IMR-90 (cell line): ENCODE measurements around the gene ADGRG4. TPM values are rescaled to one million over a fixed set of nuclear protein-coding genes. Genes with fewer than 3 reads are reported as not detected.

Experiments
- ATAC-seq: fragments of 200-7000 bp; cut with Tn5 transposase; 2 replicates; pipeline ENCODE4 v1.9.1; 2020; ENCODE audit warnings: low read depth, mild to moderate bottlenecking, moderate library complexity
- BruUV-seq: library from RNA; stranded (reverse); fragments of 400-500 nt; replicated peaks from 2 replicates; lab custom pipeline; 2021; lab: Mats Ljungman, UMichigan
- CTCF ChIA-PET: fragments of 300-600 bp; formaldehyde crosslinking; extraction: SDS; loops from one replicate; lab custom pipeline; 2021; ENCODE audit warnings: antibody characterized with exemption; lab: Yijun Ruan, JAX
- POLR2A ChIA-PET: fragments of 300-600 bp; sonication (Branson Sonifier 250); formaldehyde crosslinking; loops from one replicate; lab custom pipeline; 2022; ENCODE audit warnings: antibody characterized with exemption; ENCODE audit not compliant: unreplicated experiment; lab: Charles Lee
- DNase-seq: peaks from one replicate; pipeline ENCODE4 v3.0.0; 2013
- H2AFZ ChIP-seq: replicated peaks from 2 replicates; pipeline ENCODE3; 2013; ENCODE audit warnings: low read length, mild to moderate bottlenecking; ENCODE audit not compliant: poor library complexity
- H2AK5ac ChIP-seq: 2 replicates; pipeline ENCODE4 v1.6.1; 2013; ENCODE audit warnings: low read depth, low read length, inconsistent platforms
- H2AK9ac ChIP-seq: replicated peaks from 2 replicates; pipeline ENCODE3; 2013; ENCODE audit warnings: mild to moderate bottlenecking, low read depth, low read length, moderate library complexity; ENCODE audit not compliant: poor library complexity
- H2BK120ac ChIP-seq: 2 replicates; pipeline ENCODE4 v1.6.1; 2013; ENCODE audit warnings: low read depth, low read length, inconsistent platforms
- H2BK15ac ChIP-seq: 3 replicates; pipeline ENCODE4 v1.6.1; 2013; ENCODE audit warnings: low read depth, low read length, inconsistent platforms
- H2BK20ac ChIP-seq: 2 replicates; pipeline ENCODE4 v1.6.1; 2013; ENCODE audit warnings: low read depth, mild to moderate bottlenecking, inconsistent platforms, low read length, moderate library complexity
- H2BK5ac ChIP-seq: 2 replicates; pipeline ENCODE4 v1.6.1; 2013; ENCODE audit warnings: mild to moderate bottlenecking, low read depth, low read length, inconsistent platforms; ENCODE audit not compliant: poor library complexity, severe bottlenecking
- H3K14ac ChIP-seq: replicated peaks from 2 replicates; pipeline ENCODE4 v1.6.1; 2013; ENCODE audit warnings: low read depth, low read length, inconsistent platforms
- H3K18ac ChIP-seq: 2 replicates; pipeline ENCODE4 v1.6.1; 2013; ENCODE audit warnings: low read depth, low read length, control low read depth
- H3K23ac ChIP-seq: 2 replicates; pipeline ENCODE4 v1.6.1; 2013; ENCODE audit warnings: low read depth, low read length, inconsistent platforms
- H3K27ac ChIP-seq: 2 replicates; pipeline ENCODE4 v1.5.1; 2013; ENCODE audit warnings: mild to moderate bottlenecking, control low read depth, low read length; ENCODE audit not compliant: insufficient read depth
- H3K27me3 ChIP-seq: 2 replicates; pipeline ENCODE4 v1.6.1; 2013; ENCODE audit warnings: low read length; ENCODE audit not compliant: control insufficient read depth, insufficient read depth
- H3K36me3 ChIP-seq: 2 replicates; pipeline ENCODE4 v1.6.1; 2013; ENCODE audit warnings: low read length, mixed read lengths; ENCODE audit not compliant: control insufficient read depth, insufficient read depth
- H3K4ac ChIP-seq: 2 replicates; pipeline ENCODE4 v1.6.1; 2013; ENCODE audit warnings: low read depth, low read length, inconsistent platforms
- H3K4me1 ChIP-seq: 2 replicates; pipeline ENCODE4 v1.6.1; 2013; ENCODE audit warnings: low read length, mixed read lengths; ENCODE audit not compliant: control insufficient read depth, insufficient read depth
- H3K4me2 ChIP-seq: 2 replicates; pipeline ENCODE4 v1.6.1; 2013; ENCODE audit warnings: low read depth, mild to moderate bottlenecking, control low read depth, low read length, moderate library complexity
- H3K4me3 ChIP-seq: 2 replicates; pipeline ENCODE4 v1.5.1; 2013; ENCODE audit warnings: low read depth, mild to moderate bottlenecking, control low read depth, low read length, moderate library complexity; ENCODE audit not compliant: insufficient read depth
- H3K56ac ChIP-seq: 2 replicates; pipeline ENCODE4 v1.6.1; 2013; ENCODE audit warnings: low read length, inconsistent platforms; ENCODE audit not compliant: insufficient read depth; ENCODE audit errors: extremely low read depth
- H3K79me1 ChIP-seq, 2 experiments: 2 replicates each; pipeline ENCODE4 v1.6.1; 2013; ENCODE audit warnings: low read length in 2 of 2, inconsistent platforms in 1 of 2, low read depth in 1 of 2
- H3K9ac ChIP-seq: 2 replicates; pipeline ENCODE4 v1.6.1; 2013; ENCODE audit warnings: low read depth, low read length, control low read depth
- H3K9me1 ChIP-seq: 2 replicates; pipeline ENCODE4 v1.6.1; 2013; ENCODE audit warnings: low read length, inconsistent platforms; ENCODE audit not compliant: insufficient read depth
- H3K9me3 ChIP-seq: 2 replicates; pipeline ENCODE4 v1.6.1; 2013; ENCODE audit warnings: low read length; ENCODE audit not compliant: control insufficient read depth, insufficient read depth
- H4K20me1 ChIP-seq: 2 replicates; pipeline ENCODE4 v1.6.1; 2013; ENCODE audit warnings: low read length, inconsistent platforms; ENCODE audit not compliant: insufficient read depth
- H4K5ac ChIP-seq: 2 replicates; pipeline ENCODE4 v1.6.1; 2013; ENCODE audit warnings: mild to moderate bottlenecking, low read depth, low read length, control low read depth
- H4K8ac ChIP-seq, 2 experiments: 2 replicates each; pipeline ENCODE4 v1.6.1; 2013; ENCODE audit warnings: low read depth in 2 of 2, low read length in 2 of 2, control low read depth in 1 of 2, inconsistent platforms in 1 of 2
- H4K91ac ChIP-seq: 2 replicates; pipeline ENCODE4 v1.6.1; 2013; ENCODE audit warnings: low read depth, low read length, inconsistent platforms; ENCODE audit not compliant: insufficient read depth
- ELK1 ChIP-seq: fragments of 150-350 bp; IDR thresholded peaks from 2 replicates; pipeline ENCODE4 v1.6.1; 2016; ENCODE audit warnings: low read depth, mild to moderate bottlenecking, low read length, moderate library complexity, borderline replicate concordance
- WGBS, 2 experiments: methylation state at CpG; one replicate each; pipeline versions ENCODE4 v1.1.5 to v1.1.7; 2013; ENCODE audit warnings: missing lambda C conversion rate in 2 of 2; ENCODE audit not compliant: insufficient read length in 1 of 2; ENCODE audit errors: extremely low coverage in 2 of 2; 5-methylcytosine and 5-hydroxymethylcytosine counted together
- dilution Hi-C: fragments of 300-500 bp; cut with HindIII; formaldehyde crosslinking; loops from one replicate; pipeline ENCODE4 v1.14.3; 2018; ENCODE audit warnings: low sequenced_read_pairs; ENCODE audit not compliant: unreplicated experiment
- in situ Hi-C: fragments of 300-500 bp; cut with MboI; formaldehyde crosslinking; loops from 3 replicates; pipeline ENCODE4 v1.14.3; 2019; ENCODE audit warnings: low sequenced_read_pairs, inconsistent platforms, mixed read lengths
- intact Hi-C: fragments of 100-400 bp; cut with micrococcal nuclease; formaldehyde crosslinking; loops from 2 replicates; pipeline ENCODE4 v1.10.0; 2022
- polyA plus RNA-seq, 3 experiments: library from polyadenylated mRNA; depleted of rRNA; stranded (reverse); fragments of >200 nt; gene quantifications; 2 replicates each; pipeline ENCODE4 v1.2.3, GENCODE V29; 2012; ENCODE audit warnings: low replicate concordance in 1 of 3
- total RNA-seq: library from RNA; depleted of rRNA; stranded (reverse); fragments of >200 nt; gene quantifications from 2 replicates; pipeline ENCODE4 v1.2.3, GENCODE V29; 2012
- TF ChIP-seq, protein P1 (sequence below): conservative IDR thresholded peaks from 2 replicates; pipeline ENCODE4 v1.5.1; 2012; ENCODE audit warnings: mild to moderate bottlenecking, low read depth, low read length, improper control_type of control experiment

ADGRG4 gene
- total and polyA plus RNA-seq, 2 of the 4 experiments (the other 2 are of a cell fraction): under 0.01 TPM; not detected in 1

- H4K8ac ChIP-seq: no peak overlapping the region
- no peak overlapping the region for H2BK20ac ChIP-seq
- H2AK9ac ChIP-seq: no peak overlapping the region
- H3K36me3 ChIP-seq: no peaks in the 10 kb centered on the region
- H3K56ac ChIP-seq: no peak overlapping the region
- no CpG with 5 or more reads among the region's 1 CpG for WGBS, 2 experiments
- ChIA-PET CTCF (interaction anchor here (2.6 kb wide), 1 partner anchor 244 kb away, joined by 9 read pairs; no protein-coding TSS in a partner anchor), POLR2A (no interaction called here)
- H3K23ac ChIP-seq: no peak overlapping the region
- no peak overlapping the region for H2AK5ac ChIP-seq
- H3K4me3 ChIP-seq: no peak overlapping the region
- no peak overlapping the region for H3K27ac ChIP-seq
- no TSS peak for BruUV-seq
- no peak overlapping the region for H2BK120ac ChIP-seq
- no peaks in the 10 kb centered on the region for H3K9me1 ChIP-seq
- no peak; the same call in 1 of the 2 replicates for ATAC-seq
- H3K4ac ChIP-seq: no peak overlapping the region
- no peak overlapping the region for H3K14ac ChIP-seq
- H3K4me2 ChIP-seq: no peak overlapping the region
- intact Hi-C loops (no loop called here), in situ Hi-C loops (no loop called here), dilution Hi-C loops (no loop called here)
- H3K79me1 ChIP-seq: no peaks in the 10 kb centered on the region
- no peaks in the 10 kb centered on the region for H4K20me1 ChIP-seq
- H4K91ac ChIP-seq: no peak overlapping the region
- H3K4me1 ChIP-seq: no peaks in the 10 kb centered on the region
- H2BK5ac ChIP-seq: no peak overlapping the region
- H2BK15ac ChIP-seq: no peak overlapping the region
- no peak overlapping the region for H4K5ac ChIP-seq
- H3K9me3 ChIP-seq: no peaks in the 10 kb centered on the region
- H3K9ac ChIP-seq: no peak overlapping the region
- no peak for TF ChIP-seq ELK1
- TF ChIP-seq, protein P1, sequence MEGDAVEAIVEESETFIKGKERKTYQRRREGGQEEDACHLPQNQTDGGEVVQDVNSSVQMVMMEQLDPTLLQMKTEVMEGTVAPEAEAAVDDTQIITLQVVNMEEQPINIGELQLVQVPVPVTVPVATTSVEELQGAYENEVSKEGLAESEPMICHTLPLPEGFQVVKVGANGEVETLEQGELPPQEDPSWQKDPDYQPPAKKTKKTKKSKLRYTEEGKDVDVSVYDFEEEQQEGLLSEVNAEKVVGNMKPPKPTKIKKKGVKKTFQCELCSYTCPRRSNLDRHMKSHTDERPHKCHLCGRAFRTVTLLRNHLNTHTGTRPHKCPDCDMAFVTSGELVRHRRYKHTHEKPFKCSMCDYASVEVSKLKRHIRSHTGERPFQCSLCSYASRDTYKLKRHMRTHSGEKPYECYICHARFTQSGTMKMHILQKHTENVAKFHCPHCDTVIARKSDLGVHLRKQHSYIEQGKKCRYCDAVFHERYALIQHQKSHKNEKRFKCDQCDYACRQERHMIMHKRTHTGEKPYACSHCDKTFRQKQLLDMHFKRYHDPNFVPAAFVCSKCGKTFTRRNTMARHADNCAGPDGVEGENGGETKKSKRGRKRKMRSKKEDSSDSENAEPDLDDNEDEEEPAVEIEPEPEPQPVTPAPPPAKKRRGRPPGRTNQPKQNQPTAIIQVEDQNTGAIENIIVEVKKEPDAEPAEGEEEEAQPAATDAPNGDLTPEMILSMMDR: 0 out of 2 replicates have a peak, but pooled peaks have one; percentile 9
- DNase-seq: no peak
- H2AFZ ChIP-seq: no peak overlapping the region
- H3K27me3 ChIP-seq: peaks cover 4% of the 10 kb centered on the region; the same call in 1 of the 2 replicates
- H3K18ac ChIP-seq: no peak overlapping the region
Observed at GRCh38 chrX:136272325-136272724, 28.4 kb upstream of the ADGRG4 start.
